Choroid plexus epithelial cell (primary cell): ENCODE results near the gene PUS1.

Experiments
- DNase-seq: peaks from one replicate; pipeline ENCODE4 v3.0.0-alpha.2; 2010; ENCODE audit warnings: low read depth
- H3K4me3 ChIP-seq: 2 replicates; pipeline ENCODE4 v1.5.1; 2011; ENCODE audit warnings: low read depth, mild to moderate bottlenecking, control low read depth, low read length, moderate library complexity
- TF ChIP-seq, protein P1 (sequence below): conservative IDR thresholded peaks from 2 replicates; pipeline ENCODE4 v1.5.1; 2011; ENCODE audit warnings: low read depth, mild to moderate bottlenecking, control low read depth, inconsistent platforms, low read length, moderate library complexity

Gene PUS1

DNA sequence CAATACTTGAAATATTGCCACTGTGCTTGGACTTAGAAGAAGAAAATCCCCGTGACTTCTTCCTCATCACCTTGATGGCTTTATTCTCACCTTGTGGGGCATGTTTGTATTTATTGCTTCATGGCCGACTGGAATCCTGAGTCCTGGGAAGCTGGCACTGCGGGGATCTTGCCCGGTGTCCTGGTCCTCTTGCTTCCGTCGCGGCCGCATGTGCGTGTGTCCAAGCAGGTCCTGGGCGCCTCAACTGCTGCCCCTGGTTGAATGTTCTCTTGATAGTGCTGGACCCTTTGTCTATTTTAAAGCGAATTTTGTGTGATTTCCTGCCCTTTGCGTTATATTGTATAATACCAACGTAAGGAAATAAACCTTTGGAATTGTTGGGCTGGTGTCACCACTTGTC lies 6.3 kb upstream of the PUS1 start:
- H3K4me3 ChIP-seq: no peak overlapping the region
- DNase-seq: no peak
- TF ChIP-seq, protein P1, sequence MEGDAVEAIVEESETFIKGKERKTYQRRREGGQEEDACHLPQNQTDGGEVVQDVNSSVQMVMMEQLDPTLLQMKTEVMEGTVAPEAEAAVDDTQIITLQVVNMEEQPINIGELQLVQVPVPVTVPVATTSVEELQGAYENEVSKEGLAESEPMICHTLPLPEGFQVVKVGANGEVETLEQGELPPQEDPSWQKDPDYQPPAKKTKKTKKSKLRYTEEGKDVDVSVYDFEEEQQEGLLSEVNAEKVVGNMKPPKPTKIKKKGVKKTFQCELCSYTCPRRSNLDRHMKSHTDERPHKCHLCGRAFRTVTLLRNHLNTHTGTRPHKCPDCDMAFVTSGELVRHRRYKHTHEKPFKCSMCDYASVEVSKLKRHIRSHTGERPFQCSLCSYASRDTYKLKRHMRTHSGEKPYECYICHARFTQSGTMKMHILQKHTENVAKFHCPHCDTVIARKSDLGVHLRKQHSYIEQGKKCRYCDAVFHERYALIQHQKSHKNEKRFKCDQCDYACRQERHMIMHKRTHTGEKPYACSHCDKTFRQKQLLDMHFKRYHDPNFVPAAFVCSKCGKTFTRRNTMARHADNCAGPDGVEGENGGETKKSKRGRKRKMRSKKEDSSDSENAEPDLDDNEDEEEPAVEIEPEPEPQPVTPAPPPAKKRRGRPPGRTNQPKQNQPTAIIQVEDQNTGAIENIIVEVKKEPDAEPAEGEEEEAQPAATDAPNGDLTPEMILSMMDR: no peak

DNA sequence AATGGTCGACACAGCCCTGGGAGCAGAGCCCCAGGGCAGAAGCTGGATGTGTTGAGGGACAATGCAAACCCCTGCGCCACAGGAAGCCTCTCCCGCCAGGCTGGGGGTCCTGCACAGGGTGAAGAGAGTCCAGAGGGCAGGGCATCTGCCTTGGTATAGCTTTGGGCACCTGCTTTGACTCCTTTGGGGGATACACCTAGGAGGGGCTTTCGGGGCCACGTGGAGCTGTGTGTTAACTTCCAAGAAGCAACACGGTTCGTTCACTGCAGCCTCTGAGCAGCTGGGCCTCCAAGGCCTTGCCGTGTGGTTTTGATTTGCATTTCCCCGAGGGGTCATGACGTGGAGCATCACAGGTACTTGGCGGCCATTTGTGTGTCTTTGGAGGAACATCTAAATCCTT lies 5.8 kb upstream of the PUS1 start:
- TF ChIP-seq, protein P1: no peak
- no peak overlapping the region for H3K4me3 ChIP-seq
- DNase-seq: no peak

DNA sequence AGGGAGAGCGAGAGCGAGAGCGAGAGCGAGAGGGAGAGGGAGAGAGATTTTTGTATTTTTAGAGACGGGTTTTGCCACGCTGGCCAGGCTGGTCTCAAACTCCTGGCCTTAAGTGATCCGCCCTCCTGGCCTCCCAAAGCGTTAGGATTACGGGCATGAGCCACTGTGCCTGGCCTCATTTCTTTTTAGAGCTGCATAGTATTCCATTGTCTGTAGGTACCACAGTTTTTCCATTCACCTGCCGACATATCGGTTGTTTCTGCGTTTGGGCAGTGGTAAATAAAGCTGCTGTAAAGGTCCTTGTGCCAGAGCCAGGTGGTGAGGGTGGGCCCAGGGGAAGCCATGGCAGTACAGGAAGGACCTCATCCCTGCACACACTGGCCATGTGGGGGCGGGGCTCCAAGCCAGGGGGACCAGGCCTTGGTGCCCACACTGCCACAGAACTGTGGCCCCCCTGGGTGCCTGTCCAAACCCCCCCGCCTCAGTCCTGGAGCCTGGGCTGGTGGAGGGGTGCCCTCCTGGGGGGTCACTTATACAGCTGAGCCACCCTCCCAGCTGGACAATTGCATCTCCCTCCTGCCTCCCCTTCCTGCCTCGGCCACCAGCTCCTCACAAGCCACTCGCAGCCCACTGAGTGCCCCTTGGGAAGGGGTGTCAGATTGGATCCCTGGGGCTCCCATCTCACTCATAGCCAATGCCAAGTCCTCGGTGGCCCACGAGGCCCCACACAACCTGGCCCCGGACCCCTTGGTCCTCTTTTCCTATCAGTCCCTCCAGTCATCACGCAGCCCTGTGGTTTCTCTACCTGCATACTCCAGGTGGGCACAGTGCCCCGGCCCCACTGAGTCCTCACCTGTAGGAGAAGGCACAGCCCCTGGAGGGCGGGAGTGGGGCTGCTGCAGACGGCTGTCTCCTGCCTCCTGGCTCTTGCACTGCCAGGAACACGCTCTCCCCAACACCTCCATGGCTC lies 1.7 kb upstream of the PUS1 start:
- no peak overlapping the region for H3K4me3 ChIP-seq
- TF ChIP-seq, protein P1: no peak
- no peak for DNase-seq

DNA sequence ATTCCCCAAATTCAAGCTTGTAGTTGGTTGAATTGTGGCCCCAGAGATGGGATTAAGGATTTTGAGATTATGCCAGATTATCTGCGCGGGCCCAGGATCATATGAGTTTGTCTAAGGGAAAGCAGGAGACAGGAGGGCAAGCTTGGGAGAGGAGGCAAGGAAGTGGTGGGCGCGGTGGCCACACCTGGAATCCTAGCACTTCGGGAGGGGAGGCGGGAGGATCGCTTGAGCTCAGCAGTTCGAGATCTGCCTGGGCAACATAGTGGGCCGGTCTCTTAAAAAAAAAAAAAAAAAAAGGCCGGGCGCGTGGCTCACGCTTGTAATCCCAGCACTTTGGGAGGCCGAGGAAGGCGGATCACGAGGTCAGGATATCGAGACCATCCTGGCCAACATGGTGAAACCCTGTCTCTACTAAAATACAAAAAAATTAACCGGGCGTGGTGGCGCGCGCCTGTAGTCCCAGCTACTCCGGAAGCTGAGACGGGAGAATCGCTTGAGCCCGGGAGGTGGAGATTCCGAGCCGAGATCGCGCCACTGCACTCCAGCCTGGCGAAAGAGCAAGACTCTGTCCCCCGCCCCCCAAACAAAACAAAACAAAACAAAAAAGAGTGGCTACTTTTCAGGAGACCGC lies 881 bp upstream of the PUS1 start:
- TF ChIP-seq, protein P1: no peak
- DNase-seq: peak; percentile 31
- peak overlapping the region; percentile 92 for H3K4me3 ChIP-seq

DNA sequence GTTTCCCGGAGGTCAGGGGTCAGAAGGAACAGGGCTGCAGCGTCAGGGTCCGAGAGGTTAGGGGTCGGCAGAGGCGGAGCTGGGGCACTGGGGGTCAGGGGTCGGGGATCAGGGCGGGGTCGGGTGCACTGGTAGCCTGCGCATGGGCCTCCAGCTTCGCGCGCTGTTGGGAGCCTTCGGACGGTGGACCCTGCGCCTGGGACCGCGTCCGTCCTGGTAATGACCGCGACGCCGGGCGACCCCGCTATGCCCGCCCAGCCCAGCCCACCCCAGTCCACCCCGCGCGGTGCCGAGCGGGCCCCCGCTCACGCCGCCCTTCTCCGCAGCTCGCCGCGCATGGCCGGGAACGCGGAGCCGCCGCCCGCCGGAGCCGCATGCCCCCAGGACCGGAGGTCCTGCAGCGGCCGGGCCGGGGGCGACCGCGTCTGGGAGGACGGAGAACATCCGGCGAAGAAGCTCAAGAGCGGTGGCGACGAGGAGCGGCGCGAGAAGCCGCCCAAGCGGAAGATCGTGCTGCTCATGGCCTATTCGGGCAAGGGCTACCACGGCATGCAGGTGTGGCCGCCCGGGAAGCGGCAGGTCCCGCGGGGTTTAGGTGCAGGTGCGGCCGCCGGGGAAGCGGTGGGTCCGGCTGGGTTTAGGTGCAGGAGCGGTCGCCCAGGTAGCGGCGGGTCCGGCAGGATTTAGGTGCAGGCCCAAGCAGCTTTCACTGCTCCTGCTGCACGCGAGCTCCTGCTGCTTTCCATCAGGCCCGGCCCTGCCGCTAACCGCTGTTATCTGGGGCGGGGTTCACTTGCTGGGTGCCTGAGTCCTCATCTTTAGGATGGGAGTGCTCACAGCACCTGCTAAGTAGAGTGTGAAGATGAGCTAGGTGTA lies 743 bp downstream of the PUS1 start:
- TF ChIP-seq, protein P1: no peak
- peak; percentile 36 for DNase-seq
- H3K4me3 ChIP-seq: peak overlapping the region; percentile 92

DNA sequence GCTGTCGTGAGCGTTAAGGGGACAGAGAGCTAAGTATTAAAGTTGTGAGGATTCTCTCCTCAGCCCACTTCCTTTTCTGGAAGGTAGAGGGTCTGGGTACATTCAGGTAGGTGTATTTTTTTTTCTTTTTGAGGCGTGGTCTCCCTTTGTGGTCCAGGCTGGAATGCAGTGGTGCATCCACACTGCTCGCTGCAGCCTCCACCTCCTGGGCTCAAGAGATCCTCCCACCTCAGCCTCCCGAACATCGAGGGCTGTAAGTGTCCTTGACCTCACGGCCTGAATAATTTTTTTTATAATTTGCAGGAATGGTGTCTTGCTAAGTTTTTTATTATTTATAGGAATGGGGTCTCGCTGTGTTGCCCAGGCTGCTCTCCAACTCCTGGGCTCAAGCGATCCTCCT lies 1.4 kb downstream of the PUS1 start:
- TF ChIP-seq, protein P1: no peak

More for the DNA sequence above, 1.4 kb downstream of the PUS1 start:
- no peak for DNase-seq
- H3K4me3 ChIP-seq: peak overlapping the region; percentile 92
